HL-60 (cell line): ENCODE measurements around the gene RNF141.

Source experiments
- DNase-seq, 2 experiments: peaks; one replicate each; pipeline ENCODE4 v3.0.0-alpha.2; 2010 to 2020; ENCODE audit warnings: low read depth in 1 of 2, low spot score in 1 of 2
- H3K27ac ChIP-seq: fragments of 250-450 bp; sonication (Bioruptor Pico); replicated peaks from 2 replicates; pipeline ENCODE4 v1.5.1; 2020; ENCODE audit warnings: mild to moderate bottlenecking, moderate library complexity
- H3K27me3 ChIP-seq: fragments of 250-450 bp; sonication (Bioruptor Pico); 2 replicates; pipeline ENCODE4 v1.5.1; 2021; ENCODE audit warnings: mild to moderate bottlenecking, moderate library complexity; ENCODE audit not compliant: insufficient read depth, poor library complexity, severe bottlenecking
- H3K4me3 ChIP-seq: replicated peaks from 2 replicates; pipeline ENCODE4 v1.5.1; 2011; ENCODE audit warnings: mild to moderate bottlenecking, control low read depth, low read length; ENCODE audit not compliant: insufficient read depth
- CTCF ChIP-seq: IDR thresholded peaks from one replicate; pipeline ENCODE4 v1.5.1; 2011; ENCODE audit warnings: low read length, control low read depth, inconsistent platforms; ENCODE audit not compliant: insufficient read depth
- GABPA ChIP-seq: IDR thresholded peaks from 2 replicates; pipeline ENCODE4 v1.6.1; 2012; ENCODE audit warnings: low read depth
- POLR2AphosphoS5 ChIP-seq: IDR thresholded peaks from 2 replicates; pipeline ENCODE4 v1.6.1; 2012; ENCODE audit warnings: low read depth
- REST ChIP-seq: IDR thresholded peaks from 2 replicates; pipeline ENCODE4 v1.6.1; 2012; ENCODE audit warnings: low read depth; ENCODE audit not compliant: insufficient replicate concordance
- SPI1 ChIP-seq: IDR thresholded peaks from 2 replicates; pipeline ENCODE4 v1.6.1; 2012; ENCODE audit warnings: low read depth, mild to moderate bottlenecking, borderline replicate concordance

The RNF141 gene

GRCh38 chr11:10462746-10463300, 78.2 kb downstream of the RNF141 start:
- no peak overlapping the region for H3K27ac ChIP-seq
- H3K4me3 ChIP-seq, result no peak overlapping the region
- no peak for TF ChIP-seq CTCF
- no peak for TF ChIP-seq SPI1
- no peak for TF ChIP-seq POLR2AphosphoS5
- no peak for TF ChIP-seq REST
- TF ChIP-seq GABPA, result no peak
- H3K27me3 ChIP-seq, result no peaks in the 10 kb centered on the region
- DNase-seq, result no peak
